SHP77 treated with DMSO at 0.1 percent for 48 hours (cell line): ENCODE data around the gene GDI2.
"Not testable (repeated sequence)": the region's sequence is repeated elsewhere in the genome, so short reads cannot be mapped to it uniquely, and the experiment has no call there.

ENCODE experiments used
- DNase-seq: peaks from one replicate; lab custom pipeline; 2025; lab: John Stamatoyannopoulos, UW

The GDI2 gene

GRCh38 chr10:5782174-5782573 is 31.1 kb downstream of the GDI2 start:
- DNase-seq, result no peak

GRCh38 chr10:5779730-5780129 is 33.5 kb downstream of the GDI2 start:
- DNase-seq, result no peak

GRCh38 chr10:5777758-5778157 is 35.5 kb downstream of the GDI2 start:
- not testable (repeated sequence) for DNase-seq

- no peak for DNase-seq
Measured at GRCh38 chr10:5776881-5777197, 36.4 kb downstream of the GDI2 start.

- no peak for DNase-seq
Measured at GRCh38 chr10:5776136-5776880, 36.9 kb downstream of the GDI2 start.

GRCh38 chr10:5775685-5776084 is 37.5 kb downstream of the GDI2 start:
- no peak for DNase-seq

- no peak for DNase-seq
Measured at GRCh38 chr10:5774987-5775620, 38.1 kb downstream of the GDI2 start.

GRCh38 chr10:5766189-5766588 is 47.0 kb downstream of the GDI2 start:
- DNase-seq, result no peak

GRCh38 chr10:5765617-5766016 is 47.6 kb downstream of the GDI2 start:
- DNase-seq, result no peak

GRCh38 chr10:5764422-5765297 is 48.6 kb downstream of the GDI2 start:
- no peak for DNase-seq

GRCh38 chr10:5762531-5762930 is 50.7 kb downstream of the GDI2 start:
- DNase-seq, result no peak

GRCh38 chr10:5761220-5761619 is 52.0 kb downstream of the GDI2 start:
- DNase-seq, result no peak

- no peak for DNase-seq
Measured at GRCh38 chr10:5760515-5760914, 52.7 kb downstream of the GDI2 start.

- no peak for DNase-seq
Measured at GRCh38 chr10:5758927-5759326, 54.3 kb downstream of the GDI2 start.

GRCh38 chr10:5757766-5758517 is 55.3 kb downstream of the GDI2 start:
- DNase-seq, result no peak

GRCh38 chr10:5752301-5752871 is 60.8 kb downstream of the GDI2 start:
- no peak for DNase-seq

- DNase-seq, result no peak
Measured at GRCh38 chr10:5751601-5752253, 61.5 kb downstream of the GDI2 start.

GRCh38 chr10:5748394-5748803 is 64.8 kb downstream of the GDI2 start:
- DNase-seq, result no peak

GRCh38 chr10:5746197-5746596 is 67.0 kb downstream of the GDI2 start:
- no peak for DNase-seq

GRCh38 chr10:5744849-5745248 is 68.4 kb downstream of the GDI2 start:
- DNase-seq, result no peak

GRCh38 chr10:5743736-5744135 is 69.5 kb downstream of the GDI2 start:
- DNase-seq, result no peak
